Measurements from ENCODE around the gene ST6GALNAC5.

- TF ChIP-seq CTCF (IDR thresholded peaks at IDR 0.05; ENCODE audit: low read length) (no peak), EZH2 (optimal IDR thresholded peaks at IDR 0.05; ENCODE audit: low read depth, low read length) (no peak)
Measured at GRCh38 chr1:76892675-76893074, 25.4 kb downstream of the ST6GALNAC5 start.

All from MM.1S (cell line).